ENCODE results near the gene SAFB. TPM values are rescaled to one million over a fixed set of nuclear protein-coding genes. Genes with fewer than 3 reads are reported as not detected.

SAFB gene
- total RNA-seq, 1 experiment from 2014 or later = 68.7 TPM

DNA sequence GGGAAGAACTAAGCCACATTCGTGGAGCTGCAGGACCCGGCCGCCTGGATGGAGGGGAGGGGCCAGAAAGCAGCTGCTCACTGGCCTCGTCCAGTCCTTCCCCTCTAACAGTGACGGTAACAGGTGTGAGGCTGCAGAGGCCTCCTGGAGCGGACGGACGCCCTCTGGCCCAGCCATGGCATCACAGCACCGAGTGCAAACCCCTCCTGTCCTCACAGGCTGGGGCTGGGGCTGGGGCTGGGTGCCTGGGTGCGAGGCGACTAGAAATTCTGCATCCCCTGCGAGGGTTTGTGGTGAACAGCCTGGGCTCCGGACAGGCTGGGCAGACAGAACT, 53.9 kb downstream of the SAFB start:
- Histone ChIP-seq H3K36me3 (ENCODE audit: low read depth) (no peaks in the 10 kb centered on the region), H3K4me1 (replicated peaks; ENCODE audit: insufficient read depth) (no peaks in the 10 kb centered on the region), H3K27me3 (ENCODE audit: insufficient read depth, low read depth) (no peaks in the 10 kb centered on the region), H3K27ac (no peak overlapping the region), H4K20me1 (ENCODE audit: insufficient read depth) (no peaks in the 10 kb centered on the region), H3K4me2 (no peak overlapping the region), H2AFZ (no peak overlapping the region), H3F3A (ENCODE audit: insufficient read depth, low read depth) (no peaks in the 10 kb centered on the region), H3K9me3 (ENCODE audit: insufficient read depth, low read depth) (no peaks in the 10 kb centered on the region), H3K4me3 (no peak overlapping the region), H3K79me2 (ENCODE audit: low read depth) (peaks cover 9% of the 10 kb centered on the region), H3K9me2 (ENCODE audit: insufficient read depth) (no peaks in the 10 kb centered on the region)
- TF ChIP-seq, protein P1, sequence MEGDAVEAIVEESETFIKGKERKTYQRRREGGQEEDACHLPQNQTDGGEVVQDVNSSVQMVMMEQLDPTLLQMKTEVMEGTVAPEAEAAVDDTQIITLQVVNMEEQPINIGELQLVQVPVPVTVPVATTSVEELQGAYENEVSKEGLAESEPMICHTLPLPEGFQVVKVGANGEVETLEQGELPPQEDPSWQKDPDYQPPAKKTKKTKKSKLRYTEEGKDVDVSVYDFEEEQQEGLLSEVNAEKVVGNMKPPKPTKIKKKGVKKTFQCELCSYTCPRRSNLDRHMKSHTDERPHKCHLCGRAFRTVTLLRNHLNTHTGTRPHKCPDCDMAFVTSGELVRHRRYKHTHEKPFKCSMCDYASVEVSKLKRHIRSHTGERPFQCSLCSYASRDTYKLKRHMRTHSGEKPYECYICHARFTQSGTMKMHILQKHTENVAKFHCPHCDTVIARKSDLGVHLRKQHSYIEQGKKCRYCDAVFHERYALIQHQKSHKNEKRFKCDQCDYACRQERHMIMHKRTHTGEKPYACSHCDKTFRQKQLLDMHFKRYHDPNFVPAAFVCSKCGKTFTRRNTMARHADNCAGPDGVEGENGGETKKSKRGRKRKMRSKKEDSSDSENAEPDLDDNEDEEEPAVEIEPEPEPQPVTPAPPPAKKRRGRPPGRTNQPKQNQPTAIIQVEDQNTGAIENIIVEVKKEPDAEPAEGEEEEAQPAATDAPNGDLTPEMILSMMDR (conservative IDR thresholded peaks at IDR 0.05) = no peak
- no peak for TF ChIP-seq EZH2 (IDR thresholded peaks at IDR 0.05; ENCODE audit: low read depth)
- intact Hi-C loops (cut with micrococcal nuclease; ENCODE audit: unreplicated experiment) = no loop called here
- DNase-seq = no peak
- BruUV-seq (replicated peaks) = no TSS peak
- ChIA-PET POLR2A (ENCODE audit: unreplicated experiment) (no interaction called here), CTCF (no interaction called here)

DNA sequence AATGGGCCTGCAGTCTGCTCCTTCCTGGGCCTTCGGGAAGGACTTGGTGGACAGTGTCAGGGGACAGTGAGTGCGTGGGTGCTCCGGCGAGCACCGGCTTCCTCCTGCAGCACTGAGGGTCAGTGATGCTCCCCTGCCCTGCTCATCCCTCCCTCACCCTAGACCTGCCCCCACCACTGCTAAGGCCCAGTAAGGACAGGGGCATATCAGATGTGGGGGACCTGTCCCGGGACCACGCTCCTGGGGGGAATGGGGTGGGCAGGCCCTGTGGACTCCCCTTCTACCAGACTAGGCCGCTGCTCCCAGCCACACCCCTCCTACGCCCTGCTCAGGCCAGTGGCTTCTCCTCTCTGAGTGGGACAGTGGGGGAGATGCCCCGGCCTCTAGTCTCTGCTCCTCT, 54.3 kb downstream of the SAFB start:
- Histone ChIP-seq H3K27ac (no peak overlapping the region), H3K79me2 (ENCODE audit: low read depth) (peaks cover 9% of the 10 kb centered on the region), H2AFZ (no peak overlapping the region), H3K4me2 (no peak overlapping the region), H4K20me1 (ENCODE audit: insufficient read depth) (no peaks in the 10 kb centered on the region), H3K36me3 (ENCODE audit: low read depth) (no peaks in the 10 kb centered on the region), H3K9me3 (ENCODE audit: insufficient read depth, low read depth) (no peaks in the 10 kb centered on the region), H3K9me2 (ENCODE audit: insufficient read depth) (no peaks in the 10 kb centered on the region), H3K4me1 (replicated peaks; ENCODE audit: insufficient read depth) (no peaks in the 10 kb centered on the region), H3K27me3 (ENCODE audit: insufficient read depth, low read depth) (no peaks in the 10 kb centered on the region), H3K4me3 (no peak overlapping the region), H3F3A (ENCODE audit: insufficient read depth, low read depth) (no peaks in the 10 kb centered on the region)
- ChIA-PET POLR2A (ENCODE audit: unreplicated experiment) (no interaction called here), CTCF (no interaction called here)
- intact Hi-C loops (cut with micrococcal nuclease; ENCODE audit: unreplicated experiment) = no loop called here
- TF ChIP-seq EZH2 (IDR thresholded peaks at IDR 0.05; ENCODE audit: low read depth) = no peak
- TF ChIP-seq, protein P1 (conservative IDR thresholded peaks at IDR 0.05) = no peak
- DNase-seq = no peak
- BruUV-seq (replicated peaks) = no TSS peak

DNA sequence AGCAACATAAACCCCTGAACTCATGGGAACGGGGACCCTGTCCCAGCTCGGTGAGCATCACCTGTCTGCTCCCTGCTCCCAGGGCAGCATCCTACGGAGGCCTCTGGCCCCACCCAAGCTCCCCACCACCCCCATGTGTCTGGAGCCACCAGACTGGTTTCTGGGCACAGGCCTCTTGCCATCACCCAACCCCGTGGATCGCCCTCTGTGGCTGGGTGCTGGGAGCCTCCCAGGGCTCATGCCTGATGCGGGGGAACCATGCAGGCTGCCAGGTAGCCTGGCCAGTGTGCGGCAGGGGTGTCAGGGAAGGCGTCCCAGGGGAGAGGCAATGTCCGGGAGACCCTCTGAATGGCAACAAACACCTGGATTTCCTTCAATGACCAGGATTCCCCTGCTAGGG, 54.7 kb downstream of the SAFB start:
- intact Hi-C loops (cut with micrococcal nuclease; ENCODE audit: unreplicated experiment) = no loop called here
- Histone ChIP-seq H3K4me3 (no peak overlapping the region), H3K27me3 (ENCODE audit: insufficient read depth, low read depth) (no peaks in the 10 kb centered on the region), H3K27ac (no peak overlapping the region), H4K20me1 (ENCODE audit: insufficient read depth) (no peaks in the 10 kb centered on the region), H3K36me3 (ENCODE audit: low read depth) (no peaks in the 10 kb centered on the region), H2AFZ (no peak overlapping the region), H3K4me1 (replicated peaks; ENCODE audit: insufficient read depth) (no peaks in the 10 kb centered on the region), H3K9me3 (ENCODE audit: insufficient read depth, low read depth) (no peaks in the 10 kb centered on the region), H3K79me2 (ENCODE audit: low read depth) (peaks cover 9% of the 10 kb centered on the region), H3F3A (ENCODE audit: insufficient read depth, low read depth) (no peaks in the 10 kb centered on the region), H3K9me2 (ENCODE audit: insufficient read depth) (no peaks in the 10 kb centered on the region), H3K4me2 (no peak overlapping the region)
- no TSS peak for BruUV-seq (replicated peaks)
- POLR2A ChIA-PET (ENCODE audit: unreplicated experiment) = no interaction called here
- DNase-seq = no peak
- TF ChIP-seq EZH2 (IDR thresholded peaks at IDR 0.05; ENCODE audit: low read depth) = no peak
- TF ChIP-seq, protein P1 (conservative IDR thresholded peaks at IDR 0.05) = no peak
- CTCF ChIA-PET = no interaction called here

Data from PC-9 (cell line).